Measurements from ENCODE around the gene CTSO.
"Not testable (repeated sequence)": the region's sequence is repeated elsewhere in the genome, so short reads cannot be mapped to it uniquely, and the experiment has no call there.

Gene CTSO

DNA sequence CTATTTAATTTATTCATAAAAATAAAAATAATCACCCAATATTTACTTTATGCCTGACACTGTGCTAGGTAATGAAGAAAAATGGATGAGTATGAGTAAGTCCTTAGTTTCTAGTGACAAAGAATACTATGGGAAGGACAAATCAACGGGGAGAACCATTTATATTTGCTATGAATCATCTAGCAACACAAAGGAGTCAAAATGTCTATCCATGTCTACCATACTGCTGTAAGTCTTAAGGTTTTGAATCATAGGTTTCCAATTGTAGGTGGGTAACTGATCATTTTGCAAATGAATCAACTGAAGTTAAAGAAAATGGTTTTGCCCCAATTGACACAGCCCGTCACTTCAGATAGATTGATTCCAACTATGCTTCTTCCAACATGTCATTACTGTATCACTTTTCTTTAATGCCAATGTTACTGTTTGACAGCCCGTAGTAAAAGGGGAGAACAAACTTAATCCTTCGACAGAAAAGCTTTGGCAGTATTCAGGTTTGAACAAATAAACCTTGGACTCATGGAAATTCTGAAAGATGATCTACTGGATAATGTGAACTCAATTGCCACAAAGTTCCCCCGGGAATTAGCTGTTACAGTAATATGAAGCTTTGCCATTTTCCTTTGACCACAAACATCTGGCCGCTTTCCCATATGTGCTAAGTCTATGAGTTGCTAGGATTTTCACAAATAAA lies 47.0 kb downstream of the CTSO start:
- DNase-seq (ENCODE audit: low spot score), result peak; percentile 88

DNA sequence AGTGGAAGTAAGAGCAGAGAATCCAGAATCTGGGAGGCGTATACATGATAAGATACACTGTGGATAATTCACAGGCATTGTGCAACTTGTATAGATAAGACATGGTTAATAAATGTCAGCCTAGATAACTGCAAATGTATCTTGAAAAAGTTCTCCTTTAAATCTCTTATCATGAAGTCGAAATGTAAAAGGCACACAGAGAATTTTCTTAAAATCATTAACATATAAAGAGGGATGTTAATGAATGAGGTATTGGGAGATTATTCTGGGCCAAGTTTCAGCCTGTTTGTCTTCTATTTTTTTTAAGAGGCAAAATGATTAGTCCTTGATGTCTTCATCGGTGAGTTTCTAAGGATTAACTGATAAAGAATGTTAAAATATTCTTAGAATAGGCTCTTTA lies 49.3 kb downstream of the CTSO start:
- DNase-seq (ENCODE audit: low spot score), result no peak

GRCh38 chr4:155903453-155903852 lies 50.2 kb downstream of the CTSO start, which contains the start of gene TDO2:
Gene TDO2, plus strand, starts transcription at chr4:155903696. Its CDS starts 63 bp downstream, at chr4:155903759.
- no peak for DNase-seq (ENCODE audit: low spot score)

- DNase-seq (ENCODE audit: low spot score), result no peak
These were observed 52.7 kb downstream of the CTSO start for GRCh38 chr4:155901013-155901412.

DNA sequence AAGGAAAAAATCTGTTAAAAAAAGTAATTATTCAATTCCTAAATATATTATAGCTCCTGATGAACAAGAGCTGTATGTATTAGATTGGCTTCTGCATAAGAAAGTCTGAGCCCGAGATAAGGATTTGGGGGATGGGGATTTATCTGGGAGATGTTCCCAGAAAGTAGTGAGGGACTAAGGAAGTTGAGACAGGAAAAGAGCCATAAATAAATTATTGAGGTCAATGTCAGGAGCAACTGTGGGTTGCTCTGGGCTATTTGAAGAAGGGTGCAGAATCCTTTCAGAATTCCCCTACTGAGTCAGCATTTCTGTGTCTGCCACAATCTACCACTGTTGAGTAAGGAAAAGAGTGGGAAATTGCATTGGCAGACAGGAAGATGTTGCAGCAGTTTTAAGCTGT lies 53.3 kb downstream of the CTSO start:
- DNase-seq (ENCODE audit: low spot score), result peak; percentile 58

DNA sequence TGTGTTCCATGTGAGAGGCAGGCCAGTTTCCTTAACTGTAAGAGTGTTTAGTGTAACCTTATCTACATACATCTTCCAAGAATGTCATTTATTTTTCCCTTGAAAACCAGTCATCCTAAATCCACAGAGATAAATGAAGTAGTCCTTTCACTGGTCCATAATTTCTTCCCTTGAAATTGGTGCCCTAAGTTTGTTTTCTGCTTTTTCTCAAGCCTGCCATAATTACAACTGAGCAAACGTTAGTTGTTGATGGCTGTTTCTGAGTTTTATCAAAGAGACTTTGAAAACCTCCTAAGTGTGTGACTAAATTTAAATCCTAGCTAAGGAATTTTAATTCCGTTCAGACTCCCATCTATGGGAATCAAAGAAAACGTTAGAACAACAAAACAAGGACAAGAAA lies 53.8 kb downstream of the CTSO start:
- DNase-seq (ENCODE audit: low spot score), result peak; percentile 42

GRCh38 chr4:155898371-155898770 lies 55.3 kb downstream of the CTSO start:
- DNase-seq (ENCODE audit: low spot score), result not testable (repeated sequence)

DNA sequence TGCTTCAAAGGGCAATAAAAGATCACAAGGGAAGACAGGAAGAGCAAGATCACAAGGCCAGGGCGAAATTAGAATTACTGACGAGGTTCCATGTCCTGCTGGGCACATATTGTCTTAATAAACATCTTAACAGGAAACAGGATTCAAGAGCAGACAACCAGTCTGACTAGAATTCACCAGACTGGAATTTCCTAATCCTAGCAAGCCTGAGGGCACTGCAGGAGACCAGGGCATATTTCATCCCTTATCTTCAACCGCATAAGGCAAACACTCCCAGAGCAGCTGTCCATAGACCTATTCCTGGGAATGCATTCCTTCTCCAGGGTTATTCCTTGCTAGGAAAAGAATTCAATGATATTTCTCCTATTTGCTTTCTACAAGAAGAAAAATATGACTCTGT lies 62.6 kb downstream of the CTSO start:
- DNase-seq (ENCODE audit: low spot score), result no peak

DNA sequence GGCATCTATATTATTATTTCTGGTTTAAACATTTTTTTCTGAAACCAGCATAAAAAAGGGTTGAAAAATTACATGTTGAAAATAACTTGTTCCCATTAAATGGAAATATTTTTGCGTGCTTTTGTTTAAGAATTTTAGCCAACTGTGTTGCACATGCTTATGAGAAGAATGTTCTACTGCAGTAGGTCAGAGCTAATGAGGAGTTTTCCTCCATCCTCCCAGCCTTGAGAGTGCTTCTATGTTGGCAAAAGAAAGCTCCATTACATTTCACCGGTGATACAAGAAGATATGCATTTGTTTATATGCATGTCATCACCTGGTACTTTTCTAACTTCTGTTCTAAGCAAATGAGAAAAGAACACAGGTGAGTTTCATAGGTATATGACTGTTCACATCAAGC lies 63.7 kb downstream of the CTSO start:
- DNase-seq (ENCODE audit: low spot score), result no peak

DNA sequence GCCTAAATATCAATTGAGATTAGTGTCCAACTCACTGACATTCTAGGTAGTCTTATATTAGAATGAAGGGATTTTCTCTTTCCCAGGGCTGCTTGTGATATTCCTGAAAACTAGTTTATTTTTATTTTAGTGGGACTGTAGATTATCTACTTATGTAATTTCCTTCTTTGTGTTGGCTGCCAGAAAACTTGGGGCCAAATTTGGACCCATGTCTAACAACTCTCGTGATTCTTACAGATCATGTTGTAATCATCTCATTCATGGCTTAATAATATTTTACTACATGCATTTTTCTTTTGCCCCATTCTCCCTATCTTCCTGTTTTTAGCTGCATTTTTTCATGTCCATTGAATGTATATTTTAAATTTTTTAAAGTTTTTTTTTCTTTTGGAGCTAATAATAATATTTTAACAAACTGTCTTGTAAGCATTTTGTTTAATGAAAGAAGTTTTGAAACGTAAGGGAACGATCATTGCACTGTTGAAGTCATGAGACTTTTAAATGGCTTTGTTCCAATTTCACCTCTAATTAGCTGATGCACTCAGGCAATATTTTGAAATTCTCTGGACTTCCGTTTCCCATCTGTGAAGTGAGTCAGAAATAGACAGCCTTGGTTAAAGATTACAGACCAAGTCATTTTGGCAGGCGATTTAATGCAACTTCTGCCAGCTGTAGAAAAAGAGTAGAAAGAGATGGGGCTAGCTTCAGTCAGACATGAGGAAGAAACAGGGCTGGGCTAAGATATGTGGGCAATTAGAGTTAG lies 64.5 kb downstream of the CTSO start:
- peak; percentile 59 for DNase-seq (ENCODE audit: low spot score)

DNA sequence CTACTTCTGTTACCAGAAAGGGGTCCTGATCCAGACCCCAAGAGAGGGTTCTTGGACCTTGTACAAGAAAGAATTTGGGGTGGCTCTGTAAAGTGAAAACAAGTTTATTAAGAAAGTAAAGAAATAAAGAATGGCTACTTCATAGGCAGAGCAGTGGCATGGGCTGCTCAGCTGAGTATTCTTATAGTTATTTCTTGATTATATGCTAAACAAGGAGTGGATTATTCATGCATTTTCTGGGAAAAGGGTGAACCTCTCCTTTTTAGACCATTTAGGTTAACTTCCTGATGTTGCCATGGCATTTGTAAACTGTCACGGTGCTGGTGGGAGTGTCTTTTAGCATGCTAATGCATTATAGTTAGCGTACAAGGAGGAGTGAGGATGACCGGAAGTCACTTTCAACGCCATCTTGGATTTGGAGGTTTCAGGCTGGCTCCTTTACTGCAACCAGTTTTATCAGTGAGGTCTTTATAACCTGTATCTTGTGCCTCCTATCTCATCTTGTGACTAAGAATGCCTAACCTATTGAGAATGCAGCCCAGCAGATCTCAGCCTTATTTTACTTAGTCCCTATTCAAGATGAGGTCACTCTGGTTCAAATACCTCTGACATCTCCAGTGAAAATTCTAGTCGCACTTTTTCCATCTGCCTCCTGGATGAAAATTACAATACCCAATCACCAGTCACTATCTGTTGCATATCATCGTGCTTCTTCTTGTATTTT lies 65.7 kb downstream of the CTSO start:
- DNase-seq (ENCODE audit: low spot score), result no peak

DNA sequence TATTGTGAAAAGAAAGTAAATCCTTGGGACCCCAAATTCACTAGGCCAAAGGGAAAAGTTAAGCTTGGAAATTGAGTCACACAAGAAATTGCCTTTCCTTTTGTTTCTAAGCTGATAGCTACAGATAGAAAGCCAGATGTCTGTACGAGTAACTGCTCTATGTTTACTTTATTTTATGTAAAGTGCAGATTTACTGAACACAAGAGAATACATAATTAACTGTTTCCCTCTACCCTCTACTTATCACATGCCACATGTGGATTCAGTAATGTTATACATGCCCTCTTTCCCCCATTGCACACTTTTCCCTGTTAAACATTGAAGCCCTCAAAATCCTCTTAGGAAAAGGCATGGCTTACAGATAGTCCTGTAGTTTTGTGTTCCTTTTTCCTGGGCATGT lies 66.6 kb downstream of the CTSO start:
- DNase-seq (ENCODE audit: low spot score), result no peak

GRCh38 chr4:155885666-155886065 lies 68.0 kb downstream of the CTSO start:
- no peak for DNase-seq (ENCODE audit: low spot score)

GRCh38 chr4:155883895-155884294 lies 69.8 kb downstream of the CTSO start:
- DNase-seq (ENCODE audit: low spot score), result no peak

DNA sequence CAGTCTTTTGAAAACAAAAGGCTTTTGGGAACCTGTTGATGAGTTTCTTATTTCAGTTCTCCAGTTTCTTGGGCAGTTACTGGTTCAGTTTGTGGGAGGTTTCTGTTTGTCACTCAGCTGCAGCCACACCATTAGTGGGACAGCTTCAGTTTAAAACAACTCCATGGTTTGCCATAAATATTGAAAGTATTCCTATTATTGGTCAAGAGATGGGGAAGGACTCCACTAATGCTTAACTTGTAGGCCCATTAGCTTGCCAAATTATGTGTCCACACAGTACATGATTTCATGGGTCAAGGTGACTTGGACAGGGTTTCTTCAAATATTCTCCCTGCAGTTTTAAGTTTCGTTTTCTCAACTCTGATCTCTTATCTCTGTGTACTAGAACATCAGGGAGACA lies 72.1 kb downstream of the CTSO start:
- no peak for DNase-seq (ENCODE audit: low spot score)

DNA sequence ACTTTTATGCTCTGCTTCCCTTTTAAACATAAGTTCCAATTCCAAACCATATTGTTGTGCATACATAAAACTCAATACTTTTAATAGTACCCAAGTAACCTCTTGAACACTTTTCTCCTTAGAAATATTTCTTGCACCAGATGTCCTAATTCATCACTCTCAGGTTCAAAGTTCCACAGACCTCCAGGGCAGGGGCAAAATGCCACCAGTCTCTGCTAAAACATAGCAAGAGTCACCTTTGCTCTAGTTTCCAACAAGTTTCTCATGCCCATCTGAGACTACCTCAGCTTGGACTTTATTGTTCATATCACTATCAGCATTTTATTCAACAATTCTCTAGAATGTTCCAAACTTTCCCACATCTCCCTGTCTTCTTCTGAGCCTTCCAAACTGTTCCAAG lies 73.9 kb downstream of the CTSO start:
- DNase-seq (ENCODE audit: low spot score), result no peak

DNA sequence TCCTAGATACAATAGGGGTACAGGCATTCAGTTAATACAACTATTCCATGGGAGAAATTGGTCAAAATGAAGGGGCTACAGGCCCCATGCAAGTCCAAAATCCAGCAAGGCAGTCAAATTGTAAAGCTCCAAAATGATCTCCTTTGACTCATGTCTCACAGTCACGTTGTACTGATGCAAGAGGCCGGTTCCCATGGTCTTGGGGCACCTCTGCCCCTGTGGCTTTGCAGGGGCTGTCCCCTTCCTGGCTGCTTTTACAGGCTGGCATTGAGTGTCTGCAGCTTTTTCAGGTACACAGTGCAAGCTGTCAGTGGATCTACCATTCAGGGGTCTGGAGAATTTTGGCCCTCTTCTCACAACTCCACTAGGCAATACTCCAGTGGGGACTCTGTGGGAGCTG lies 75.1 kb downstream of the CTSO start:
- no peak for DNase-seq (ENCODE audit: low spot score)

DNA sequence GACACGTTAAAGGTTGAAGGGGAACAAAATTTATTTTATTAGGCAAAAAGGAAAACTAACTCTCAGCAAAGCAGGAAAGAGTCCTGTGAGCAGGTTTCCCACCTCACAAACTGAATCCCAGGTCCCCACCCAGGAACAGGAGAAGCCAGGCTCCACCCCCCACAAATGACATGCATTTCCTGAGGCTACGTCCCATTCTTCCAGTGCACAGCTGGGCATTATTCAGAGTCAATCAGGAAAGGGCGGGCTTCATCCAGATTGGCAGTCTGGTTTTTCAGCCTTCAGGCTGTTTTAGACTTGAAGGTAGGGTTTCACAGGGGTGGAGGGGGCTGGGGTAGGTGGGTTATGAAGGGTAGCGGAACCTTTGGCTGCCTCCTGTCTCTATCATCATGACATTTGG lies 75.7 kb downstream of the CTSO start:
- no peak for DNase-seq (ENCODE audit: low spot score)

GRCh38 chr4:155875878-155876277 lies 77.8 kb downstream of the CTSO start:
- no peak for DNase-seq (ENCODE audit: low spot score)

Data from COLO829 (cell line).